Measurements from ENCODE around the gene CCR2.

CCR2 gene

DNA sequence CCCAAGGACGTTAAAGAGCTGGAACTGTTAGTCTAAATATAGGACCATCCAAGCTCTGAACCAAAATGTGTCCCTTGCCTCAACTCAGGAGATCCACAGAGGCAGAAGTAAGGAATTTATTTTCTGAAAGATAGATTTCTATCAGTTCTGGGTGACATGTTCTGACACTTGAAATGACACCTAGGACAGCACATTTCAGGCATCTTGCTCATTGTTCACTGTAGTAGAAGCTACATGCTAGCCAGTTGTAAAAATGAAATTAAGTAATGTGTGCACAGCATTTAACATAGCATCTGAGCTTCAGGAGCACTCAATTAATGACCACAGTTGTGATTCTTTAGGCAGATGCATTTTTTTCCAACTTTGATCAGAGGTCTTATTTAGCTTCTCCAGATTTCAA lies 567 bp downstream of the CCR2 start:
- no peak for DNase-seq (ENCODE audit: low read depth in 2 of 2)

DNA sequence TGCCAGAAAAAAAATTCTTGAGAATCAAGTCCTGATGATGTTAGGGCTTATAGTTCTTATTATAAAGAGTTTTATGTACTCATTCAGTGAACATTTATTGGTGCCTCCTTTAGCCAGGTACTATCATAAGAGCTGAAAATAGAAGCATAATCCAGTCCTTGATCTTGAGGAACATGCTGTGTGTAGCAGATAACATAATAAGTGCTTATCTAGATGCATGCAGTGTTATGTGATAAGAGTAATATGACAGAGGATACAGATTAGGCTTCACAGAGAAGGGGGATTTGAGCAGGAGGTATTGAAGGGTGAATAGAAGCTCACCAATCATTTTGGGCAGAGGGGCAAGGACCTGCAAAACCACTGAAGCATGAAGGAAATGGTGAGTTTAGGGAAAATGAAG lies 1.1 kb downstream of the CCR2 start:
- DNase-seq (ENCODE audit: low read depth in 2 of 2): no peak

DNA sequence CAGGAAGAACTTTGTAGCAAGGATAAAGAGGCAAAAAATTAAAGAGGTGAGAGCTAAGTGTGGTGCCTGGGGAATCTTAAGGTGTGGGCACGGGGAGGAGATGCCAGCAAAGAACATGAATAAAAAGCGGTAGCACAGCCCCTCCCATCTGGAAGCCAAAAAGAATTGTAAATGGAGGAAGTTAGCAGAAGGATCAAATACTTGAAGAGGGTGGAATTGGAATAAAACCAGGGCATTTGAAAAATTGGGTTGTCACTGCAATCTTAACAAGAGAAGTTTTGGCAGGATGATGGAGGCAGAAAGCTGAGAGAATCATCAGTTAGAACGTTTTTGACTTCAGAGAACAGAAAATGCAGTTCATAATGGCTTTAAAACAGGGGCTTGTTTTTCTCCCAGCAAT lies 2.4 kb downstream of the CCR2 start:
- no peak for DNase-seq (ENCODE audit: low read depth in 2 of 2)

DNA sequence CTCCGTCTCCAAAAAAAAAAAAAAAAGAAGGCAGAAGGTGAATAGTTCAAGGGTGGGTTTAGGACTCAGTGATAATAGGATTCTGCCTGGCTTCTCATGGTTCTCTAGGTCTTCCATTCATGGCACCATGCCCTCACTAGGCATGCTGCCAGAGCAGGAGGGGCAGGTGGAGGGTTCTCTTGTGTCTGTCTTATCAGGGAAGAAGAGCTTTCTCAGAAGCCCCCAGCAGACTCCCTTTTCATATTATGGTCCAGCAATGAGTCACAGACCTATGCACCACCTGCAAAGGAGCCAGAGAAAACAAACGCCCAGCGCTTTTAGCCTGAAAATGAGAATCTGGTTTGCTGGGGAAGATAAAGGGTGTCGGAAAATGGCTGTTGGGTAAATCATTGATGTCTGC lies 3.0 kb downstream of the CCR2 start:
- DNase-seq (ENCODE audit: low read depth in 2 of 2): no peak

DNA sequence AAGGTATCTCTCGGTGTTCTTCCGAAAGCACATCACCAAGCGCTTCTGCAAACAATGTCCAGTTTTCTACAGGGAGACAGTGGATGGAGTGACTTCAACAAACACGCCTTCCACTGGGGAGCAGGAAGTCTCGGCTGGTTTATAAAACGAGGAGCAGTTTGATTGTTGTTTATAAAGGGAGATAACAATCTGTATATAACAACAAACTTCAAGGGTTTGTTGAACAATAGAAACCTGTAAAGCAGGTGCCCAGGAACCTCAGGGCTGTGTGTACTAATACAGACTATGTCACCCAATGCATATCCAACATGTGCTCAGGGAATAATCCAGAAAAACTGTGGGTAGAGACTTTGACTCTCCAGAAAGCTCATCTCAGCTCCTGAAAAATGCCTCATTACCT lies 4.6 kb downstream of the CCR2 start:
- DNase-seq (ENCODE audit: low read depth in 2 of 2): no peak

DNA sequence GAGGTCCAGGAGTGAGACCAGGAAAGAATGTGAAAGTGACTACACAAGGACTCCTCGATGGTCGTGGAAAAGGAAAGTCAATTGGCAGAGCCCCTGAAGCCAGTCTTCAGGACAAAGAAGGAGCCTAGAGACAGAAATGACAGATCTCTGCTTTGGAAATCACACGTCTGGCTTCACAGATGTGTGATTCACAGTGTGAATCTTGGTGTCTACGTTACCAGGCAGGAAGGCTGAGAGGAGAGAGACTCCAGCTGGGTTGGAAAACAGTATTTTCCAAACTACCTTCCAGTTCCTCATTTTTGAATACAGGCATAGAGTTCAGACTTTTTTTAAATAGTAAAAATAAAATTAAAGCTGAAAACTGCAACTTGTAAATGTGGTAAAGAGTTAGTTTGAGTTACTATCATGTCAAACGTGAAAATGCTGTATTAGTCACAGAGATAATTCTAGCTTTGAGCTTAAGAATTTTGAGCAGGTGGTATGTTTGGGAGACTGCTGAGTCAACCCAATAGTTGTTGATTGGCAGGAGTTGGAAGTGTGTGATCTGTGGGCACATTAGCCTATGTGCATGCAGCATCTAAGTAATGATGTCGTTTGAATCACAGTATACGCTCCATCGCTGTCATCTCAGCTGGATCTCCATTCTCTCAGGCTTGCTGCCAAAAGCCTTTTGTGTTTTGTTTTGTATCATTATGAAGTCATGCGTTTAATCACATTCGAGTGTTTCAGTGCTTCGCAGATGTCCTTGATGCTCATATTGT lies 6.0 kb downstream of the CCR2 start:
- DNase-seq (ENCODE audit: low read depth in 2 of 2): no peak

DNA sequence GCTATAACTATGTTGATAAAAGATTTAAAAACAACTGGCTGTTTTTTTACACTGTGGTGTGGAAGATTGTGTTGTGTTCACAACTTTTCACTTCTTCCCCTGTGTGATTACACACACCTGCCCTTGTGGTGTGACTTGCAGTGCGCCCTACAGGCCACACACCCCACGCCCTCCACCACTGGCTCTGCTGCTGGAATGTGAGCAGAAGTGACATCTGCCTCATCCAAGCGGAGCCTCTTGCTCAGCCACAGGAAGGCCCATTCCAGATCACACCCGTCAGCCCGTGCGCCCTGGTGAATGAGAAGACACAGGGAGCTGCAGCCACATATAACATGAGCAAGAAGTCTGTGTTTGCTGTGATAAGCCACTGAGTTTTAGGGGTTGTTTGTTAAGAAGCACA lies 7.0 kb downstream of the CCR2 start:
- no peak for DNase-seq (ENCODE audit: low read depth in 2 of 2)

DNA sequence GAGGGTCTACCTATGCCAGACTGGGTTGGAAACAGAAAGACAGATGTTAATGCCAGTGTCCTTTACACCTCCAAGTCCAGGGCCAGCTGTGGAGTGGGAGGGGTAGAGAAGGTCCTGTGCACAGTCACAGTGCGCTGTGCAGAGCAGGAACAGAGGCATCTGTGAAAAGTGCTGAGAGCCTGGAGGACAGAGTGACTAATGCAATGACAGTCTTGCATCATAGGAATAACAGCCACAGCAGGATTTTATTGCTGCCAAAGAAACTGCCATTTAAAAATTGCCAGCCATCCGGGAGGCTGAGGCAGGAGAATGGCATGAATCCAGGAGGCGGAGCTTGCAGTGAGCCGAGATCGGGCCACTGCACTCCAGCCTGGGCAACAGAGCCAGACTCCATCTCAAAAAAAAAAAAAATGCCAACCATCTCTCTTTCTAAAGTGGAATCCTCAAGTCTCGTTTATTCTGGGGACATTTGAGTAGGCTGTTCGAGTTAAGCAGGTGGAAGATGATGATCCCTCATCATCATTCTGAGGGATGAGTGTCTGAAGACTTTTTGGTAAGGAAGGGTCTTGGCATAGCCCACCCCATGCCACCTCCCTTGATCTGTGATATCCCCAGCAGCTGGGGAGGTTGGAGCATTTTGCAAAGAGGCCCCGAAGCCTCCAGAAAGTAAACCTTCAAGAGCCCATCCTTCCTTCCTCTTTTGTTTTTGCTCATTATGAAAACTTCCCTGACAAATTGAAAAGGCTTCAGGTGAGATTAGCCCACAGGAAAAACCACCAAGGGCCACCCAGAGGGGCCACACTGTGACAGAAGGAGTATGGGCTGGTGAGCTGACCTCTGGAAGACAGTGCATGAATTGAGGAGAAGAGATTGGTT lies 7.7 kb downstream of the CCR2 start:
- no peak for DNase-seq (ENCODE audit: low read depth in 2 of 2)

DNA sequence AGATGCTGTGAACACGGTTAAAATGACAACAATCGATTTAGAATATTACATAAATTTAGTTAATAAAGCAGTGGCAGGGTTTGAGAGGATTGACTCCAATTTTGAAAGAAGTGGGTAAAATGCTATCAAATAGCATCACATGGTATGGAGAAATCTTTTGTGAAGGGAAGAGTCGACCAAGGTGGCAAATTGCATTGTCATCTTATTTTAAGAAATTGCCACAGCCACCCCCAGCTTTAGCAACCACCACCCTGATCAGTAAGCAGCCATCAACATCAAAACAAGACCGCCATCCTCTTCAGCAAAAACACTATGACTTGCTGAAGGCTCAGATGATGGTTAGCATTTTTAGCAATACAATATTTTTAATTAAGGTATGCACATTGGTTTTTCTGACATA lies 11.1 kb downstream of the CCR2 start:
- DNase-seq (ENCODE audit: low read depth in 2 of 2): no peak

DNA sequence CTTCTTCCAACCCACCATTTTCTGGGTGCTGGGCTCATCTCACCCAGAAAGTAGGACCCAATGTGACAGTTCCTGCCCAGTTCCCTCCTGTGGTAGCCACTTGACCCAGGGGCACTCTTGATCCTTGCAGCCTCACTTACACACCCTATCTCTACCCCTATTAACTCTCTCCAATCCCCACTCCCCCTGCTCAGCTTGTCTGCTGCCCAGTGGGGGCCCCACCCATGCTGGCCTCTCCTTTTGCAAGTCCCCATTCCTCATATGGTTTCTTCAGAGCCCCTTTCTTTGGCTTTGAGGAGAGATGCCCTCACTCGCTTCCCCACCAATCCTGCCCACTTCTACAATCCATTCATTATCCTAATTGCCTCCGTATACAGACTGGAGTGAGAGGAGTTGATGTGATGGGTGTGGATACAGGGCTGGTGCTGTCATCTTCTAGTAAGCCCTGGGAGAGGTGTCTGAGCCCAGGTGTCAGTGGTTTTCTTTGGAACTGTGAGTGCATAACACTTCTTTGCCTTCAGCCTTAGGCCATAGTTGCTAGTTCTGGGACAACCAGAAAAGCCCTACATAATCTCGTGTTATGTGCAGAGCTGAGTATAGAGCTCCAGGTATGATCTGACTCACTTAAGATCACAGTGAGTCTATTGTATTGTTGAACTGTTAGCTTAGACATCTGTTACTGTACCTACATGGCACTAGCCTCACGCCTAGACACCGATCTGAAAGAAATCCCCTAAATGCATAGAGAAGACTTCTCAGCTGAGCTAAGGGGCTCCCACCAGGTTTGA lies 12.0 kb downstream of the CCR2 start:
- no peak for DNase-seq (ENCODE audit: low read depth in 2 of 2)

DNA sequence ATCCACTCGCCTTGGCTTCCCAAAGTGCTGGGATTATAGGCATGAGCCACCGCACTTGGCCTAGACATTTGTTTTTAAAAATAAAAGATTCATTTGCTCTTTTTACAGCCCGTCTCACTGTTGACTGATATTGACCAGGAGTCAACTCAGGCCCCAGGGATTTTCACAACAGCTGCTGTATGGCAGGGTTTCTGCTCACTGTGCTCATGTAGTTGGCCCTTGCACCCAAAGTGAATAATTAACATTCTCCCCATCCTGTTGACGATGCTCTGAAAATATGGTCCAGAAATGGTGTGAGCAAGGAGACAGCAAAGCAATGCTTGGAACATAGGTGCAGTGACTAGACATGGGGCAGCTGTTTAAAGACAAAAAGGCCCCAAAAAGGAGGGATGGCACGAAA lies 13.9 kb downstream of the CCR2 start:
- DNase-seq (ENCODE audit: low read depth in 2 of 2): no peak

DNA sequence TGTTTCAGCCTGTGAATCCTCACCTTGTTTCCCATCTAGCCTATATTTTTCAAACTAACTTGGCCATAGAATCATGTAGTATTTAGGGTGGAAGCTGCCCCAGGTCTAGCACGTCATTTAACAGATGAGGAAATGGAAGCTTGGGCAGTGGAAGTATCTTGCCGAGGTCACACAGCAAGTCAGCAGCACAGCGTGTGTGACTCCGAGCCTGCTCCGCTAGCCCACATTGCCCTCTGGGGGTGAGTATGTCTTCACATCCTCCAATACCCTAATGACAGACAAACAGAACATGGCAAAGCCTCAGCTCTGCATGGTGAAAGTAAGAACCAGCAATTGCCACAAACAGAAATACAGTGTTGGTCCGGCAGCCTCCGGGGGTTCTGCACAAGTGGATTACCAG lies 14.7 kb downstream of the CCR2 start:
- DNase-seq (ENCODE audit: low read depth in 2 of 2): peak; percentile 40 to 55

DNA sequence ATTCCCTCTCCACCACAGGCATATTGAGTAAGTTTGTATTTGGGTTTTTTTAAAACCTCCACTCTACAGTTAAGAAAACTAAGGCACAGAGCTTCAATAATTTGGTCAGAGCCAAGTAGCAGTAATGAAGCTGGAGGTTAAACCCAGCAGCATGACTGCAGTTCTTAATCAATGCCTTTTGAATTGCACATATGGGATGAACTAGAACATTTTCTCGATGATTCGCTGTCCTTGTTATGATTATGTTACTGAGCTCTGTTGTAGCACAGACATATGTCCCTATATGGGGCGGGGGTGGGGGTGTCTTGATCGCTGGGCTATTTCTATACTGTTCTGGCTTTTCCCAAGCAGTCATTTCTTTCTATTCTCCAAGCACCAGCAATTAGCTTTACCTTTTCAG lies 15.2 kb downstream of the CCR2 start:
- no peak for DNase-seq (ENCODE audit: low read depth in 2 of 2)

DNA sequence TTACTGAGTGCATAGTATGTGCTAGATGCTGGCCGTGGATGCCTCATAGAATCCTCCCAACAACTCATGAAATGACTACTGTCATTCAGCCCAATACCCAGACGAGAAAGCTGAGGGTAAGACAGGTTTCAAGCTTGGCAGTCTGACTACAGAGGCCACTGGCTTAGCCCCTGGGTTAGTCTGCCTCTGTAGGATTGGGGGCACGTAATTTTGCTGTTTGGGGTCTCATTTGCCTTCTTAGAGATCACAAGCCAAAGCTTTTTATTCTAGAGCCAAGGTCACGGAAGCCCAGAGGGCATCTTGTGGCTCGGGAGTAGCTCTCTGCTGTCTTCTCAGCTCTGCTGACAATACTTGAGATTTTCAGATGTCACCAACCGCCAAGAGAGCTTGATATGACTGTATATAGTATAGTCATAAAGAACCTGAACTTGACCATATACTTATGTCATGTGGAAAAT lies 15.8 kb downstream of the CCR2 start:
- no peak for DNase-seq (ENCODE audit: low read depth in 2 of 2)

DNA sequence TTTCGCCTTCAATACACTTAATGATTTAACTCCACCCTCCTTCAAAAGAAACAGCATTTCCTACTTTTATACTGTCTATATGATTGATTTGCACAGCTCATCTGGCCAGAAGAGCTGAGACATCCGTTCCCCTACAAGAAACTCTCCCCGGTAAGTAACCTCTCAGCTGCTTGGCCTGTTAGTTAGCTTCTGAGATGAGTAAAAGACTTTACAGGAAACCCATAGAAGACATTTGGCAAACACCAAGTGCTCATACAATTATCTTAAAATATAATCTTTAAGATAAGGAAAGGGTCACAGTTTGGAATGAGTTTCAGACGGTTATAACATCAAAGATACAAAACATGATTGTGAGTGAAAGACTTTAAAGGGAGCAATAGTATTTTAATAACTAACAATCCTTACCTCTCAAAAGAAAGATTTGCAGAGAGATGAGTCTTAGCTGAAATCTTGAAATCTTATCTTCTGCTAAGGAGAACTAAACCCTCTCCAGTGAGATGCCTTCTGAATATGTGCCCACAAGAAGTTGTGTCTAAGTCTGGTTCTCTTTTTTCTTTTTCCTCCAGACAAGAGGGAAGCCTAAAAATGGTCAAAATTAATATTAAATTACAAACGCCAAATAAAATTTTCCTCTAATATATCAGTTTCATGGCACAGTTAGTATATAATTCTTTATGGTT lies 17.1 kb downstream of the CCR2 start, which contains the start of gene CCR5:
CCR5 (plus strand) TSS at position 108 of the 680 bp plus-strand sequence. CDS start 1,957 bp downstream, outside the sequence.
- DNase-seq (ENCODE audit: low read depth in 2 of 2): no peak

DNA sequence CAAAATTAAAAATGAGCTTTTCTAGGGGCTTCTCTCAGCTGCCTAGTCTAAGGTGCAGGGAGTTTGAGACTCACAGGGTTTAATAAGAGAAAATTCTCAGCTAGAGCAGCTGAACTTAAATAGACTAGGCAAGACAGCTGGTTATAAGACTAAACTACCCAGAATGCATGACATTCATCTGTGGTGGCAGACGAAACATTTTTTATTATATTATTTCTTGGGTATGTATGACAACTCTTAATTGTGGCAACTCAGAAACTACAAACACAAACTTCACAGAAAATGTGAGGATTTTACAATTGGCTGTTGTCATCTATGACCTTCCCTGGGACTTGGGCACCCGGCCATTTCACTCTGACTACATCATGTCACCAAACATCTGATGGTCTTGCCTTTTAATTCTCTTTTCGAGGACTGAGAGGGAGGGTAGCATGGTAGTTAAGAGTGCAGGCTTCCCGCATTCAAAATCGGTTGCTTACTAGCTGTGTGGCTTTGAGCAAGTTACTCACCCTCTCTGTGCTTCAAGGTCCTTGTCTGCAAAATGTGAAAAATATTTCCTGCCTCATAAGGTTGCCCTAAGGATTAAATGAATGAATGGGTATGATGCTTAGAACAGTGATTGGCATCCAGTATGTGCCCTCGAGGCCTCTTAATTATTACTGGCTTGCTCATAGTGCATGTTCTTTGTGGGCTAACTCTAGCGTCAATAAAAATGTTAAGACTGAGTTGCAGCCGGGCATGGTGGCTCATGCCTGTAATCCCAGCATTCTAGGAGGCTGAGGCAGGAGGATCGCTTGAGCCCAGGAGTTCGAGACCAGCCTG lies 17.8 kb downstream of the CCR2 start:
- DNase-seq (ENCODE audit: low read depth in 2 of 2): no peak

DNA sequence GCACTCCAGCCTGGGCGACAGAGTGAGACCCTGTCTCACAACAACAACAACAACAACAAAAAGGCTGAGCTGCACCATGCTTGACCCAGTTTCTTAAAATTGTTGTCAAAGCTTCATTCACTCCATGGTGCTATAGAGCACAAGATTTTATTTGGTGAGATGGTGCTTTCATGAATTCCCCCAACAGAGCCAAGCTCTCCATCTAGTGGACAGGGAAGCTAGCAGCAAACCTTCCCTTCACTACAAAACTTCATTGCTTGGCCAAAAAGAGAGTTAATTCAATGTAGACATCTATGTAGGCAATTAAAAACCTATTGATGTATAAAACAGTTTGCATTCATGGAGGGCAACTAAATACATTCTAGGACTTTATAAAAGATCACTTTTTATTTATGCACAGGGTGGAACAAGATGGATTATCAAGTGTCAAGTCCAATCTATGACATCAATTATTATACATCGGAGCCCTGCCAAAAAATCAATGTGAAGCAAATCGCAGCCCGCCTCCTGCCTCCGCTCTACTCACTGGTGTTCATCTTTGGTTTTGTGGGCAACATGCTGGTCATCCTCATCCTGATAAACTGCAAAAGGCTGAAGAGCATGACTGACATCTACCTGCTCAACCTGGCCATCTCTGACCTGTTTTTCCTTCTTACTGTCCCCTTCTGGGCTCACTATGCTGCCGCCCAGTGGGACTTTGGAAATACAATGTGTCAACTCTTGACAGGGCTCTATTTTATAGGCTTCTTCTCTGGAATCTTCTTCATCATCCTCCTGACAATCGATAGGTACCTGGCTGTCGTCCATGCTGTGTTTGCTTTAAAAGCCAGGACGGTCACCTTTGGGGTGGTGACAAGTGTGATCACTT lies 18.8 kb downstream of the CCR2 start:
- DNase-seq (ENCODE audit: low read depth in 2 of 2): no peak

DNA sequence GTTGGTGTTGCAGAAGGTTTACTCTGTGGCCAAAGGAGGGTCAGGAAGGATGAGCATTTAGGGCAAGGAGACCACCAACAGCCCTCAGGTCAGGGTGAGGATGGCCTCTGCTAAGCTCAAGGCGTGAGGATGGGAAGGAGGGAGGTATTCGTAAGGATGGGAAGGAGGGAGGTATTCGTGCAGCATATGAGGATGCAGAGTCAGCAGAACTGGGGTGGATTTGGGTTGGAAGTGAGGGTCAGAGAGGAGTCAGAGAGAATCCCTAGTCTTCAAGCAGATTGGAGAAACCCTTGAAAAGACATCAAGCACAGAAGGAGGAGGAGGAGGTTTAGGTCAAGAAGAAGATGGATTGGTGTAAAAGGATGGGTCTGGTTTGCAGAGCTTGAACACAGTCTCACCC lies 20.8 kb downstream of the CCR2 start:
- no peak for DNase-seq (ENCODE audit: low read depth in 2 of 2)

DNA sequence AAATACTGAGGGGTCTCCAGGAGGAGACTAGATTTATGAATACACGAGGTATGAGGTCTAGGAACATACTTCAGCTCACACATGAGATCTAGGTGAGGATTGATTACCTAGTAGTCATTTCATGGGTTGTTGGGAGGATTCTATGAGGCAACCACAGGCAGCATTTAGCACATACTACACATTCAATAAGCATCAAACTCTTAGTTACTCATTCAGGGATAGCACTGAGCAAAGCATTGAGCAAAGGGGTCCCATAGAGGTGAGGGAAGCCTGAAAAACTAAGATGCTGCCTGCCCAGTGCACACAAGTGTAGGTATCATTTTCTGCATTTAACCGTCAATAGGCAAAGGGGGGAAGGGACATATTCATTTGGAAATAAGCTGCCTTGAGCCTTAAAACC lies 21.3 kb downstream of the CCR2 start:
- no peak for DNase-seq (ENCODE audit: low read depth in 2 of 2)

DNA sequence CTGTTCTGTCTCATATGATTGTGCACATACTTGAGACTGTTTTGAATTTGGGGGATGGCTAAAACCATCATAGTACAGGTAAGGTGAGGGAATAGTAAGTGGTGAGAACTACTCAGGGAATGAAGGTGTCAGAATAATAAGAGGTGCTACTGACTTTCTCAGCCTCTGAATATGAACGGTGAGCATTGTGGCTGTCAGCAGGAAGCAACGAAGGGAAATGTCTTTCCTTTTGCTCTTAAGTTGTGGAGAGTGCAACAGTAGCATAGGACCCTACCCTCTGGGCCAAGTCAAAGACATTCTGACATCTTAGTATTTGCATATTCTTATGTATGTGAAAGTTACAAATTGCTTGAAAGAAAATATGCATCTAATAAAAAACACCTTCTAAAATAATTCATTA lies 21.9 kb downstream of the CCR2 start:
- DNase-seq (ENCODE audit: low read depth in 2 of 2): no peak
